B cell (primary cell): Measurements from ENCODE around the gene CELA2A. TPM values are rescaled to one million over a fixed set of nuclear protein-coding genes. Genes with fewer than 3 reads are reported as not detected.

Experiments used
- ATAC-seq: fragments of 200-7000 bp; cut with Tn5 transposase; one replicate; pipeline ENCODE4 v1.10.0; 2021; ENCODE audit warnings: low read depth, mild to moderate bottlenecking, moderate number of reproducible peaks, moderate library complexity
- CTCF ChIA-PET: fragments of 350-600 bp; sonication (Branson Sonifier 250); formaldehyde crosslinking; loops from one replicate; lab custom pipeline; 2021; ENCODE audit warnings: antibody characterized with exemption, inconsistent platforms; lab: Charles Lee
- POLR2A ChIA-PET: fragments of 350-600 bp; sonication (Branson Sonifier 250); formaldehyde crosslinking; loops from one replicate; lab custom pipeline; 2021; ENCODE audit warnings: antibody characterized with exemption; lab: Charles Lee
- DNase-seq: peaks from one replicate; pipeline ENCODE4 v3.0.0; 2013
- H2AFZ ChIP-seq: 2 replicates; pipeline ENCODE4 v1.6.1; 2012; ENCODE audit warnings: mild to moderate bottlenecking, low read depth, low read length; ENCODE audit not compliant: insufficient read depth, poor library complexity, severe bottlenecking
- H3K27ac ChIP-seq, 2 donors: 1 replicate in 1 of 2; 2 replicates in 1 of 2; pipeline ENCODE4 v1.5.1; 2012 to 2013; ENCODE audit warnings: low read length in 2 of 2, mild to moderate bottlenecking in 2 of 2, moderate library complexity in 1 of 2
- H3K27me3 ChIP-seq, 4 experiments: fragments of 200-600 bp in 1 of 4; sonication (generic) in 1 of 4; replicated peaks in 1 of 4; 1 replicate in 2 of 4; 2 replicates in 2 of 4; pipeline versions ENCODE4 v1.6.1 to v1.7.0; 2013 to 2016; ENCODE audit warnings: low read length in 3 of 4, mild to moderate bottlenecking in 2 of 4, mixed read lengths in 1 of 4, moderate library complexity in 1 of 4; ENCODE audit not compliant: insufficient read depth in 4 of 4, control insufficient read depth in 3 of 4; ENCODE audit errors: control extremely low read depth in 1 of 4
- H3K36me3 ChIP-seq, 2 experiments: replicated peaks in 1 of 2; 1 replicate in 1 of 2; 2 replicates in 1 of 2; pipeline versions ENCODE4 v1.6.1 to v1.7.1; 2013; ENCODE audit warnings: low read length in 1 of 2; ENCODE audit not compliant: insufficient read depth in 2 of 2, control insufficient read depth in 1 of 2; ENCODE audit errors: control extremely low read depth in 1 of 2, extremely low read depth in 1 of 2
- H3K4me1 ChIP-seq, 2 donors: fragments of 200-600 bp in 1 of 2; sonication (generic) in 1 of 2; 1 replicate in 1 of 2; 2 replicates in 1 of 2; pipeline versions ENCODE4 v1.5.1 to v1.6.1; 2013 to 2017; ENCODE audit warnings: low read length in 2 of 2; ENCODE audit not compliant: control insufficient read depth in 2 of 2, insufficient read depth in 2 of 2
- H3K4me2 ChIP-seq: replicated peaks from 2 replicates; pipeline ENCODE3; 2012; ENCODE audit warnings: mild to moderate bottlenecking, low read depth, low read length; ENCODE audit not compliant: poor library complexity, severe bottlenecking
- H3K4me3 ChIP-seq, 5 experiments: fragments of 200-600 bp in 1 of 5; sonication (generic) in 1 of 5; 1 replicate in 3 of 5; 2 replicates in 2 of 5; pipeline versions ENCODE4 v1.5.1 to v1.7.0; 2011 to 2016; ENCODE audit warnings: low read length in 4 of 5, mild to moderate bottlenecking in 4 of 5, low read depth in 2 of 5, control low read depth in 1 of 5, moderate library complexity in 1 of 5; ENCODE audit not compliant: insufficient read depth in 1 of 5; ENCODE audit errors: control extremely low read depth in 1 of 5, extremely low read depth in 1 of 5
- H3K79me2 ChIP-seq: fragments of 200-600 bp; sonication (generic); one replicate; pipeline ENCODE4 v1.6.0; 2016; ENCODE audit warnings: low read length; ENCODE audit not compliant: control insufficient read depth, insufficient read depth
- H3K9ac ChIP-seq: fragments of 200-600 bp; sonication (generic); 2 replicates; pipeline ENCODE4 v1.6.1; 2017; ENCODE audit warnings: mild to moderate bottlenecking, low read length, moderate library complexity
- H3K9me3 ChIP-seq, 3 donors: one replicate each; pipeline versions ENCODE4 v1.6.1 to v1.7.1; 2013; ENCODE audit warnings: low read length in 2 of 3; ENCODE audit not compliant: control insufficient read depth in 2 of 3, insufficient read depth in 1 of 3; ENCODE audit errors: control extremely low read depth in 1 of 3
- H4K20me1 ChIP-seq: 2 replicates; pipeline ENCODE4 v1.6.0; 2012; ENCODE audit warnings: mild to moderate bottlenecking, low read length; ENCODE audit not compliant: insufficient read depth, control insufficient read depth, poor library complexity, severe bottlenecking
- H3K27ac Mint-ChIP-seq: one replicate; pipeline ENCODE4 v1.8.0; 2021; ENCODE audit warnings: mixed read lengths
- H3K27me3 Mint-ChIP-seq: one replicate; pipeline ENCODE4 v1.8.0; 2021; ENCODE audit warnings: mixed read lengths
- H3K4me1 Mint-ChIP-seq: one replicate; pipeline ENCODE4 v1.8.0; 2021; ENCODE audit warnings: mixed read lengths
- H3K4me3 Mint-ChIP-seq: one replicate; pipeline ENCODE4 v1.8.0; 2021; ENCODE audit warnings: mixed read lengths
- H3K9me3 Mint-ChIP-seq: one replicate; pipeline ENCODE4 v1.8.0; 2022; ENCODE audit warnings: mixed read lengths; ENCODE audit not compliant: insufficient read depth
- CTCF ChIP-seq: fragments of 200-600 bp; IDR thresholded peaks from one replicate; pipeline ENCODE4 v1.8.0; 2022; ENCODE audit warnings: antibody characterized with exemption, mild to moderate bottlenecking
- EZH2 ChIP-seq: IDR thresholded peaks from 2 replicates; pipeline ENCODE4 v1.6.1; 2012; ENCODE audit warnings: borderline replicate concordance, low read depth, mild to moderate bottlenecking, moderate library complexity, low read length; ENCODE audit not compliant: insufficient read depth, poor library complexity, severe bottlenecking
- WGBS: methylation state at CpG from one replicate; pipeline ENCODE4 v1.1.5; 2013; ENCODE audit warnings: missing lambda C conversion rate; ENCODE audit not compliant: insufficient coverage; 5-methylcytosine and 5-hydroxymethylcytosine counted together
- intact Hi-C: fragments of 100-400 bp; cut with micrococcal nuclease; formaldehyde crosslinking; loops from one replicate; pipeline ENCODE4 v1.10.0; 2022
- polyA plus RNA-seq: library from polyadenylated mRNA; depleted of rRNA; stranded (reverse); fragments of >200 nt; gene quantifications from 2 replicates; pipeline ENCODE4 v1.2.3, GENCODE V29; 2012
- total RNA-seq, 2 donors: library from RNA; stranded (reverse); fragments of 120-200 nt in 1 of 2; gene quantifications; 1 replicate in 1 of 2; 2 replicates in 1 of 2; pipeline versions ENCODE4 v1.2.3 to v1.2.4, GENCODE V29; 2013 to 2022

Gene CELA2A
- total and polyA plus RNA-seq, 2 donors (not counting 1 experiment from before 2014, with no cell fraction given) = not detected

- Histone ChIP-seq H3K4me1 (no peaks in the 10 kb centered on the region), H3K27ac (no peak overlapping the region), H2AFZ (no peak overlapping the region), H3K9ac (no peak overlapping the region), H3K36me3 (no peaks in the 10 kb centered on the region), H3K79me2 (no peaks in the 10 kb centered on the region), H4K20me1 (no peaks in the 10 kb centered on the region), H3K4me3 (no peak overlapping the region), H3K9me3 (peaks cover 0 to 3% (median 0%) of the 10 kb centered on the region in 3 donors), H3K27me3 (peaks cover 0 to 16% (median 4%) of the 10 kb centered on the region in 4 experiments), H3K4me2 (no peak overlapping the region)
- no peak overlapping the region for H3K27ac Mint-ChIP-seq
- ChIA-PET CTCF (interaction anchor here (1.0 kb wide), 1 partner anchor 124 kb away, joined by 3 read pairs; no protein-coding TSS in a partner anchor), POLR2A (no interaction called here)
- WGBS = 93% methylated on average over 2 of the region's 3 CpGs
- H3K9me3 Mint-ChIP-seq = peaks cover 3% of the 10 kb centered on the region
- H3K4me3 Mint-ChIP-seq = no peak overlapping the region
- no peak for ATAC-seq
- H3K27me3 Mint-ChIP-seq = peaks cover 32% of the 10 kb centered on the region
- no peak for TF ChIP-seq EZH2
- no peak for TF ChIP-seq CTCF
- no peaks in the 10 kb centered on the region for H3K4me1 Mint-ChIP-seq
- intact Hi-C loops = no loop called here
- DNase-seq = no peak
These were observed 7.6 kb upstream of the CELA2A start for GRCh38 chr1:15448877-15449462.

- Mint-ChIP-seq H3K4me1 (no peaks in the 10 kb centered on the region), H3K27ac (no peak overlapping the region), H3K27me3 (peaks cover 32% of the 10 kb centered on the region), H3K4me3 (no peak overlapping the region), H3K9me3 (peaks cover 3% of the 10 kb centered on the region)
- intact Hi-C loops = no loop called here
- DNase-seq (no peak), ATAC-seq (no peak)
- TF ChIP-seq EZH2 (no peak), CTCF (no peak)
- WGBS = 52% methylated on average over 3 of the region's 3 CpGs
- CTCF ChIA-PET = no interaction called here
- no peak overlapping the region for H3K27ac ChIP-seq
- no peaks in the 10 kb centered on the region for H3K79me2 ChIP-seq
- no peak overlapping the region for H3K4me2 ChIP-seq
- no peak overlapping the region for H3K9ac ChIP-seq
- POLR2A ChIA-PET = no interaction called here
- H4K20me1 ChIP-seq = no peaks in the 10 kb centered on the region
- no peak overlapping the region for H2AFZ ChIP-seq
- no peaks in the 10 kb centered on the region for H3K36me3 ChIP-seq
- peaks cover 0 to 16% (median 4%) of the 10 kb centered on the region in 4 experiments for H3K27me3 ChIP-seq
- H3K4me3 ChIP-seq = no peak overlapping the region
- H3K4me1 ChIP-seq = no peaks in the 10 kb centered on the region
- peaks cover 0 to 3% (median 0%) of the 10 kb centered on the region in 3 donors for H3K9me3 ChIP-seq
These were observed 7.0 kb upstream of the CELA2A start for GRCh38 chr1:15449567-15449966.
